Fibroblast of gingiva (primary cell): ENCODE data around the gene FADS2.

ENCODE experiments used
- DNase-seq: peaks from one replicate; pipeline ENCODE4 v3.0.0-alpha.2; 2011; ENCODE audit warnings: low read depth

FADS2 gene

DNA sequence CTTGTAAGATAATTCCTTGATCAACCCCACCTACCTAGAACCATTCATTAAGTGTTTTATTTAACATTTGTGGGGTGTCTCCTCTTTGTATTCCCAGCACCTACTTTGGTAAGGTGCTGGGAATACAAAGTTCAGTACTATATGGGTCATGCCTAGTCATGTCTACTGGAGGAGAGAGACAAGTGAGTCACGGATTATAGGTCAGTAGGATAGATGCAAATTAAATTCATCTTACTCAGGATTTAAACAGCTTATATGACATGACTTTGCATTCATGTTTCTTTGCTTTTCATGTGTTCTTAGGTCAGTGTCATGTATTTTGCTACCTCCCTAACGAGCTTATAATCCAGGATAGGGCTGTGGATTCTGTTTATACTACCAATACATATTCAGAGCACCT, 7.9 kb upstream of the FADS2 start:
- peak; percentile 62 for DNase-seq

DNA sequence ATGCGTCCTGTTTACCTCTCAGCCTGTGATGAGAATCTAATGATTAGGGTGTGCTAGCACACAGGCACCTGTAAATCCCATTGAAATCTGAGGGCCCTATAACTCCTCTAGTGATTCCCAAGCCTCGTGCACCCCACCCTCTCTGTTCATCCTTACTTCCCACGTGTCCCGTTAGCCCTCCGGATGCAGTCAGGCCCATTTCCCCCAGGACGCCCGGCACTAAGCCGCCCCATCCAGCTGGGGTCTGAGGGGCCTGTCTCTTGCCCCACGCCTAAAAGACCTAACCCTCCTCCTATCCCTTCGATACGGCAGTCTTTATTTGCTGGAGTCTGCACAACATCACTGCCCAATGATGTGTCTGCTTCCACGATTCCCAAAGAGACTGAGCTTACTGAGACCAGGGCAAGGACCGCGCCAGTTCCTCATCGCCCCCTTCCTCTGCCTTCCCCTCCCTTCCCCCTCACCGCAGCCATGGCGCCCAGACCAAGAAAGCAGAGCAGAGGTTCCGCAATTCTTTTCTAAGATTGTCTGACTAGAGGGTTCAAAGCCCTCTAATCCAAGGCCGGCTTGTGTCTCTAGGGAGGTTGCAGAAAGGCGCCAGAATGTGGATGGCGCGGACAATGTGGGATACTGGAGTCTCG, 1.1 kb upstream of the FADS2 start:
- DNase-seq = no peak

DNA sequence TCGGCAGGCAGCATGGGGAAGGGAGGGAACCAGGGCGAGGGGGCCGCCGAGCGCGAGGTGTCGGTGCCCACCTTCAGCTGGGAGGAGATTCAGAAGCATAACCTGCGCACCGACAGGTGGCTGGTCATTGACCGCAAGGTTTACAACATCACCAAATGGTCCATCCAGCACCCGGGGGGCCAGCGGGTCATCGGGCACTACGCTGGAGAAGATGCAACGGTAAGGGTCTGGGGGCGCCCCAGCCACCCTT, 204 bp downstream of the FADS2 start:
- no peak for DNase-seq

DNA sequence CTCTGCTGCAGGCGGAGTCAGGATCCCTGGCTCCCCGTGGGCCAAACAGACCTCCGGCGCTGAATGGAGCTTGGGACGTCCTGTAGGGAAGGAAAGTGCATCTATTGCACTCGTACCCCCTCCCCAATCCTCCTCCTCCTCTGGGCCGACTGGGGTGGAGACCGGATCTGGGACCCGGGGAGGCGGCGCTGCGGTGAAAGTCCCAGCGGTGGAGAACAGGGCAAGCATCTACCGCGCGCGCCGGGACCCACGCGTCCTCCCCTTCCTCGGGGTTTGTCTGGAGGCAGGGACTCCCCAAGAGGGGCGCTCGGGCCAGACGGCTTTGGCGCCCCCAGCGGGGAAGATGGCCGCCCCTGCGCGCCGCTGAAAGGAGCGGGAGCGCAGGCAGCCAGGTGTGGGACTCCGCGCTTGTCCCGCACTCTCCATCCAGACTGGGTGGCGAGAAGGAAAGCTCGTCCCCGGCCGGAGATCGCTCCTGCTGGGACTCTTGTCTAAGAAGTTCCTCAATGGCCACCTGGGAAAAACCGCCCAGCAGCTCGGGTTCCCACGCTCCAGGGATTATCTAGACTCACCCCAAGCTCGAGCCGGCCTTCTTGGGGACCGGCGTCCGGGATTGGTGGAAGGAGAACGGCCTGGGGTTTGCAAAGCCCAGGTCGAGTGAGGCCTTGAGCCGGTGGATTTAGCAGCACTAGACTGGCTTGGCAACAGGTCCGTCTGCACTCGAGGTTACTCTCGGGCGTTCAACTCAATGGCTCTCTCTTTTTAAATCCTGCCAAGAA, 718 bp downstream of the FADS2 start:
- DNase-seq = no peak

DNA sequence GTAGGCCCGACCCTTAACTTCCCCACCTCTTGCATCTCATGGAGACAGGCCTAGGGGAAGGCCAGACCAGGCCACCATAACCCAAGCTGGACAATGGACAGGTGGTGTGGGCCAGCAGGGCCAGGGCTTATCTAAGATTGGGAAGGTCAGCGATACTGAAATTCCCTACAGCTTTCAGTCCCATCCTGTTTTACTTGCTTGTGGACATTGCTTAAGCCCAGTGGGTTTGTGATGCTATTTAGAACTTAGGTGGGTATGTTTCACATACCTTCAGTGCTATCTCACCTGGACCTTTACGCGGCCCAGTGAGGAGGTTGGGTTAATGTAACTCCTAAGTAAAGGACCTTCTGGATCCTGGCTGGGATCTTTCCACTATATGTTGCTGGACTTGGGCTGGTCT, 1.7 kb downstream of the FADS2 start:
- DNase-seq = no peak

DNA sequence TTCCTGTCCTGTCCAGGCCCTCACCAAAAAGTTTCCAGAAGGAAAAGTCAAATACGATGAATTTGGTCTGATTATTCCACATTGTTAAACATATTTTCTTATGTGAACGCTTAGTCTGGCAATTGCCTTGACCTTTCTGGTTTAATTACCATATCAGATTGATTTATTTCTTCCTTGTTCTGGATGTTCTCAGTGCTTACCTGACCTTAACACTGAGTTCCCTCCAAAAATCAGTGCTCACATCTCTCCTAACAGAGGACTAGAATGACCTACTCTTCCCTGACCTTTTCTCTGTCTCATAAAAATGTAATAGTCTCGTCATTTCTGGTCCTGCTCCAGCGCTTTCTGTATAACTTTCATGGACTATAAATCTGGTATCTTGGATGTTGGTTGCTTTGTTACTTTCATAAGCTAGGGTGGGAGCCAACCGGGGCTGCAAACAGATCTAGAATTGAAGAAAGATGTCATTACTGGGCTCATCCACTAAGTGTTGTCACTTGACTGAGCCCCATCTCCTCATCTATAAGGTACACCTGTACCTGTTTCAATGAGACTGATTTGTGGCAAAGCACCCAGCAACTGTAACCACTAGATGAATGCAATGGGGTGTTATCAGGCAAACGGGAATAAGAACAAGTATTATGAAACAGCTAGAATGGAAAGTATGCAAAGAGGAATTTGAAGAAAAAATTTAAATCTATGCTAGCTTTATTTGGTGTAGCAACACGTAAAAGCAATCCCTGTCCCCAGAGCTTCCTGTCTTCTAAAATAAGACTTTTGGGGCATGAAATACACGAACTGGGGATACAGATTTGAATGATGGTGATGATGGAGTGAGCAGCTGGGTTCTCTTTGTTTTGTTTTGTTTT, 2.4 kb downstream of the FADS2 start:
- DNase-seq = peak; percentile 45

DNA sequence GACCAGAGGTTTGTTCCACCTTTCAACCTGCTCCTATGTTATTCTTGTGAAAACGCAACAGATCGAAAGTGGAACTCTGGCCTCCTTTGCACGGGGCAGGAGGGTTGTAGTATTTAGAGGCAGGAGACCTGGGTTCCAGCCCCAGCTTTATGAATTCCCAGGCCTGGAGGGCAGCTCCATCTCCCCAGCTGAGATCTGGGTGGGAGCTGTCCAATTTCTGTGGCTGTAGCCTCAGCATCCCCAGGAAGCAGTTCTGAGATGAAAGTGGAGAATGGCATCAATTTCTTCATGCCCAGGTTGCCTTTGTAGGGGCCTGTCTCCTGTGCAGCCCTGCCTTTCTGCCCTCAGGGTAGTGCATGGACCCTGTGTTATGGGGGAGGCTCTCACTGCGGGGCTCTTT, 4.1 kb downstream of the FADS2 start:
- no peak for DNase-seq

DNA sequence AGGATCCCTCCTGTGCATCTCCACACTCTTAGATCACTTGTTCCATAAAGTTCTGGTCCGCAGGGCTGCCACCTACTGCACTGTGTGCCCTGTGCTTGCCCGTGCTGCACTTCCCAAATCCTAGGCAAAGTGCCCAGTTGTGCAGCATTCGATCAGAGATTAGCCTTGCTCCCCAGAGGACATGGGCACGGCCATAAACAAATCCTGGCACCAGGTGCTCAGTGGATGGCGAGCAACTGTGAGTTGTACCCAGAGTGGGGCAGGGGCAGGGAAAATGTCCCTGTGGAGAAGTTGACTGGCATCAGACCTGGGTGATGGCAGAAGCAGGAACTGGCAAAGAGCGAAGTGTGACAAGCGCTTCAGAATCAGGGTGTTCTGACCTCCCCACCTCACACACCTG, 4.7 kb downstream of the FADS2 start:
- DNase-seq = no peak

DNA sequence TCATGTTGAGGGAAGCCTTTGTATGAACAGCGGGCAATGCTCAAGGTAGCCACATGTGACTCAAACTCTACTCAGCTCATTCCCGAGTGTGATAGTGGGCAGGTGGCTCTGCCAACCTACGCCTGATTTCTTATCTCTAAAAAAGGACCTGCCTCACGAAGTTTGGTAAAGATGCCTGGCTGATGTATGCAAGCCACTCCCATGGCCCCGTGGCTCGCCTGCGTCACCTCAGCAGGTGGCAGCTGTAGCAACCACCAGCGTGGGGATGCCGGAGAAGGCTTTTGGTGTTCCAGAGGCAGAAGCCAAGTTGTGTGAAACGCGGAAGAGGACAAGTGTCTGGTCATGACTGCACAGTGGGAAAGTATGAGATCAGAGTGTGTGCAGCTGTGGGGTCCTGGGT, 5.4 kb downstream of the FADS2 start:
- no peak for DNase-seq

DNA sequence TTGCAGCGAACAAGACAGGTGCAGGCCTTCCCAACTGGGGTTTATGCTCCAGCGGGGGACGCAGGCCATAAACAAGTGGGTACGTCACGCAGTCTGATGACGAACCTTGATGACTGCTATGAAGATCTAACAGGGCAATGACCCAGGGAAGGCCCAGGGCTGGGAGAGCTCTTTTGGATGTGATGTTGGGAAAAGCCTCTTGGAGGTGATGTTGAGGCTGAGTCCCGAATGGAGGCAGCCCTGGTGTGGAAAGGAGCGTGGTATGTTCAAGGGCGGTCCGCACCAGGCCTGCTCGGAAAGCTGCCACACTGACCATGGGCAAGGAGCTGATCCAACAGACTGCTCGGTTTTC, 5.8 kb downstream of the FADS2 start:
- no peak for DNase-seq

DNA sequence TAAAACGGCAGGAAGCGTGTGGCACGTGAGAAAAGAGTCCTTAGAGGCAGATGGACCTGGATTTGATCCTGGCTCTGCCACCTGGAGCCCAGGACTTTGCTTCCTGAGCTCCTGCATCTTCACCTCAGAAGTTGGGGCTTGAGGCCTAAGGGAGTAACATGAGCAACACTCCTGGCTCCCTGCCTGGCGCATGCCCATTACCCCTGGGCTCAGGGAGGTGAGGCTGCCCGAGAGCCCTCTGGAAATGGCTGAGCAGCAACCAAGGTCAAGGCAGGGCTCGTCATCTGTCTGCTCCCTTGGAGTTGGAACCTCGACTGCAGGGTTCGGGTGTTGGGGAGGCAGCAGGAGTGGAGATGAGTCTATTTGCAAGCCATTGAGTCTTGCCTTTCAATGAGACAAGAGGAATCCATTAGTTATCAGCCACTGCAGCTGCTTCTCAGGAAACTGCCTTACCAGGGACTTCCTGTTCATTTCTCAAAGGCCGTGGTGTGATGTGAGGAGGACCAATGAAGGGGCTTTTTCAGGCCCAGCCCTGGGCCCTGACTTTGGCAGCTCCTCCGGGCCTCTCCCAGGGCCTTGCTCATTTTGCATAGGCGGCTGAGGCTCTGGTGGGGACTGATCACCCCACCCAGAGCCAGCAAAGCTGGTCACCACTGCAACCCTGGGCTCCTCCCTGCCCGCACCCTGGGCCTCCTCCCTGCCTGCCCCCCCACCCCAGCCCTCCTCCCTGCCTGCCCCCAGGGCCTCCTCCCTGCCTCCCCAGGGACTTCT, 6.4 kb downstream of the FADS2 start:
- DNase-seq = peak; percentile 81

DNA sequence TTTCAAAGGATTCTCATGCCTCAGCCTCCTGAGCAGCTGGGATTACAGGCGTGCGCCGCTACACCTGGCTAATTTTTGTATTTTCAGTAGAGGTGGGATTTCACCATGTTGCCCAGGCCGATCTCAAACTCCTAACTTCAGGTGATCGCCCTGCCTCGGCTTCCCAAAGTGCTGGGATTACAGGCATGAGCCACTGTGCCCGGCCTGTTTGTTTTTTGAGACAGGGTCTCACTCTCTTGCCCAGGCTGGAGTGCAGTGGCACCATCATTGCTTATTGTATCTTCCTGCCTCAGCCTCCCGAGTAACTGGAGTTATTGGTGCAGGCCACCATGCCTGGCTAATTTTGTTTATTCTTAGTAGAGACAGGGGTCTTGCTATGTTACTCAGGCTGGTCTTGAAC, 8.1 kb downstream of the FADS2 start:
- DNase-seq = no peak

DNA sequence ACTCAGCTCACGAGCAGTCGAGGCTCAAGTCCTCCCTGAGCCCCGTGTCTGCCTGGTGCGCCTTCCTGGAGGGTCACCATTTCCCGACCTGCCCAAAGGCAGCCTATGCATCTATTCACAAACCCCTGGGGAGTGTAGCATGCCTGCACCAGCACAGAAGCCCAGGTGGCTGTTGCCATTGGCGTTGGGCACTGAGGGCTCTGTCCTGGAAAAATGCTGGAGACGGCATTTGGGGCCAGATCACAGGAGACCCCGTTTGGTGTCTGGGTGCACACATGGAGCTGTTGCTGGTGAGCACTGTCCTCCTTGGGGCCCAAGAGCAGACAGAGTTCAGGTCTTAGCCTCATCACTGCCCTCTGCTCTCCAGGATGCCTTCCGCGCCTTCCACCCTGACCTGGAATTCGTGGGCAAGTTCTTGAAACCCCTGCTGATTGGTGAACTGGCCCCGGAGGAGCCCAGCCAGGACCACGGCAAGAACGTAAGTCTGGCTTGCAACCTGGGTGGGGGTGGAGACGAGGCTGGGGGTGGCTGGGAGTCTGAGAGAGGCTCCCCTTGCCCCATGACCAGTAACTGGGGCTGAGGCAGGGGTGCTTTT, 9.4 kb downstream of the FADS2 start:
- no peak for DNase-seq

DNA sequence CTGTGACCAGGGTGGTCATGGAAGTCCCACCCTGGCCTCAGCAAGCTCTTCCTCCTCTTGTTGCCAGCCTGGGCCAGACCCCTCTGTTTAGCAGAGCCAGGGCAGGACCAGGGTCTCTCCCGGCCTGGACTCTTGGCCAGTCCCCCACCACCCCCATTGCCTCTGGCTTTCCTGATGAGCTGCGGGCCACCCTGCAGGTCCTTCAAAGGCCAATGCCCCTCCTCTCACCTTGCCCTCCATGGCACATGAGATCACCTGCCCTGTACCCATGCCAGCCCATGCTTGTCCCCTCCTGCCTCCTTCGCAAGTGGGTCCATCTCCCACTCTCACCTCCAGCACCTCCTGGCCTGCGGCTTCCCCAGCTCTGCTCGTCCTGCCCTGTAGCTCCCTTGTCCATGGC, 10.4 kb downstream of the FADS2 start:
- no peak for DNase-seq

DNA sequence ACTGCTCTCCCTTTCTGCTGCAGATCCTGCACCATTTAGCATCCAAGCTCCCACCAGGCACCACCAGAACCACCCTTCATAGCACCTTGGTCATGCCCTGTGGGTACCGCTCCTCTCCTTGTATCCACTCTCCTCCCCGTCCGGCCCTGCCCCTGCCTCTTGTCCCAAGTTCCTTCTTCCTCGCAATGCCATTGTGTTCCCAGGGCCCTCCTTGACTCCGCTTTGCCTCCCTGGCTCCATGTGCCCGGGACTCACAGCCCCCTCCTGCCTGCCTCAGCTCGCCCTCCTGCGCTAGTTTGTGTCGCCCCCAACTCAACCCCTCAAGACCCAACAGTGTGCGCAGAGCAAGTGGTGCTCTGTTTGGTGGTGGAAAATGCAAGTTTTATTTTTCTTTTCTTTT, 10.8 kb downstream of the FADS2 start:
- DNase-seq = no peak

DNA sequence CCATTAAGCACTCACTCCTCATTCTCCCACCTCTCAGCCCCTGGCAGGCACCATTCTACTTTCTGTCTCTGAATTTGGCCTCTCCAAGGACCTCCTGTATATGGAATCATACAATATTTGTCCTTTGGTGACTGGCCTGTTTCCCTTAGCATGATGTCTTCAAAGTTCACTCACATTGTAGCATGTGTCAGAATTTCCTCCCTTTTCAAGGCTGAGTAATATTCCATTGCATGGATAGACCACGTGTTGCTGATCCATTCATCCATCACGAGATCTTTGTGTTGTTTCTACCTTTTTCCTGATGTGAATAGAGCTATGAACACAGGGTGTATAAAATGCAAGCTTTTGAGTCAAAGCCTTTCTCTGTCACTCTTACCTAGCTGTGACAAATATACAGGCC, 11.6 kb downstream of the FADS2 start:
- no peak for DNase-seq

DNA sequence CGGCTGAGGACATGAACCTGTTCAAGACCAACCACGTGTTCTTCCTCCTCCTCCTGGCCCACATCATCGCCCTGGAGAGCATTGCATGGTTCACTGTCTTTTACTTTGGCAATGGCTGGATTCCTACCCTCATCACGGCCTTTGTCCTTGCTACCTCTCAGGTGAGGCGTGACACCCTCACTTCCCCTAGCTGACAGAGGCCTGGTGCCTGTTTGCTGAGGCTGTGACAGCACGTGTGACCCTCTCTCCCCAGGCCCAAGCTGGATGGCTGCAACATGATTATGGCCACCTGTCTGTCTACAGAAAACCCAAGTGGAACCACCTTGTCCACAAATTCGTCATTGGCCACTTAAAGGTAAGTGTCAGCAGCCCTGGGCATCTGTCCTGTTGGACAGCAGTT, 12.3 kb downstream of the FADS2 start:
- DNase-seq = no peak

DNA sequence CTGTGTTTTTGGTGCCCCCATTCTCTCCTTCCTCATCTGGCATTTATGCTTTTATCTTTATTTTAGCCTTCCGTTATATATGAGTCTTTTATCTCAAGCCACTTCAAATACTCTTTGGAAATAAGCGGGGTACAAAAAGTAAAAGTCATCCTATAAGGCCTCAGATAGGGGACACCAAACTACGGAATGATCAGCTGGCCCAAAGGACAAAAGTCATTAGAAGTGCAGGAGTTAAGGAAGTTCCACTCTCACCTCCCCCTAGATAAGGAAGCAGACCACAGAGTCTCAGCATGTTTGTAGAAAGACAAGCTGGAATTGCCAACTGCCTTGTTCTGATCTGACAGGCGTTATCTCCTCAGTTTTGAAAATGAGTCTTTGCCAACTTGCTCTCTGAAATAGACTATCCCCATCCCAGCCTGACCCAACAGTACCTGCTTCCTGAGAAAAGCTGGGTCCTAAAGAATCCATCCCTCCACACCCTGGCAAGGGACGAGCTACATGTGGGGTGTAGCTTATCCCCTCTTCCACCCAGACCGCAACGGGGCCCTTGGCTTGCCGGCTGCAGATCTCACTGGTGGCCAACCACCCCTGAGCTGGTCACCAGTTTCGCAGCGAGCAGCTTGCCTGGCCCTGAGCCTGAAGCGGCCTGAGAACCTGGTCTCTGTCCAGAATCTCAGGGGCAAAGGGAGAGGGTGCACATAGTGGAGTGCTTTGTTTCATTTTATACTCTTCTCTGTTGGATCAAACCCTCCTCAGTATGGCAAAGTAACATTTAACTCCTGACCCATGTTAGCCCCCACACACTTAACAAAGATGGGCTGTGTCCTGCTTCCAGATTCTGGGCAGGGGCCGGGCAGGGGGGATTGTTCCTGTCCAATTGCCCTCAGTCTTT, 13.8 kb downstream of the FADS2 start:
- DNase-seq = no peak

DNA sequence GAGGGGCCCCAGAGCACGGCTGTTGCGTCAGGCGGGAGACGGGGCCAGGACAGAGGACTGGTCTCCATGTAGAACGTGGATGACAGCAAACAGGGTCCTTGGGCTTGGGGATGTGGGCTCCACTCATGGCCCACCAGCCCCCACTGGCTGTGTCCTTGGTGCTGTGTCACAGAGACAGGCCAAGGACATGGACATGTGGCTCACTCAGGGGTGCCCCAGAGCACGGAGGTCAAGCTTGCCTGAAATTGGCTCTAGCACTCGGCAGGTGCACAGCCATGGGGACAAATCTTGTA, 14.4 kb downstream of the FADS2 start:
- DNase-seq = no peak

DNA sequence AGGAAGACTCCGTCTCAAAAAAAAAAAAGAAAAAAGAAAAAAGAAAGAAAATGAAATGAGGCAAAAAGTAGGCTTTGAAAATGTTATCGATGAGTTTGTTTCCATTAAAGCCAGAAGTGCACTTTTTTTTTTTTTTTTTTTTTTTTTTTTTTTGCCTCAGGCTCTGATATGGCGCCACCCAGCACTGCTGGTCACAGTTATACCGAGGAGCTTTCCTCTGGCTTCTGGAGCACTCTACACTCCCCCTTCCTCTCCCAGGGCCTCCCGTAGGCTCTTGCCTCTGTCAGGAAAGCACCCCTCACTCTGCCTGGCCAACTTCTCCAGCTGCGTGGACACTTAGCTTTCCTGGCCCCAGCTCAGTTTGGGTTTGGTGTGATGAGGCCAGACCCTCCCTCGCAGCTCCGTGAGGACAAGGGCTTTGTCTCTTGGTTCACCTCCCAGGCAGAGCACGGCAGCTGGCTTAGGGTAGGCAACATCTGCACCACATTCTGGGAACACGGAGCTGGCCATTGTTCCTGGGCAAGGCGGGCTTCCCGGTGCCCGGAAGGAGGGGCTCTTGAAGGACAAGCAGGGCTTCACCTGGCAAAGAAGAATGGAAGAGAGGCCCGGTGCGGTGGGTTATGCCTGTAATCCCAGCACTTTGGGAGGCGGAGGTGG, 16.9 kb downstream of the FADS2 start:
- DNase-seq = no peak
